AG04449 (cell line): ENCODE data around the gene BBS9.

ENCODE experiments used
- CTCF ChIA-PET: fragments of 350-600 bp; formaldehyde crosslinking; extraction: SDS; loops from one replicate; lab custom pipeline; 2021; ENCODE audit warnings: antibody characterized with exemption; lab: Yijun Ruan, JAX
- POLR2A ChIA-PET: fragments of 400-600, 350-600 bp; formaldehyde crosslinking; extraction: SDS; loops from one replicate; lab custom pipeline; 2020; ENCODE audit warnings: antibody characterized with exemption, inconsistent platforms; lab: Yijun Ruan, JAX
- DNase-seq: peaks from one replicate; pipeline ENCODE4 v3.0.0-alpha.2; 2010; ENCODE audit warnings: low read depth, low spot score
- H3K4me3 ChIP-seq: 2 replicates; pipeline ENCODE4 v1.5.1; 2011; ENCODE audit warnings: low read depth, mild to moderate bottlenecking, control low read depth, low read length
- CTCF ChIP-seq: IDR thresholded peaks from one replicate; pipeline ENCODE4 v1.5.1; 2011; ENCODE audit warnings: mild to moderate bottlenecking, moderate library complexity, low read length, control low read depth, inconsistent platforms; ENCODE audit not compliant: insufficient read depth; ENCODE audit errors: missing control alignments

Gene BBS9

GRCh38 chr7:33276325-33276724, 147.0 kb downstream of the BBS9 start:
- no peak for DNase-seq
- POLR2A ChIA-PET, result no interaction called here
- H3K4me3 ChIP-seq, result no peak overlapping the region
- CTCF ChIA-PET, result interaction anchor here (0.8 kb wide), 1 partner anchor 619 kb away, joined by 3 read pairs; no protein-coding TSS in a partner anchor
- TF ChIP-seq CTCF, result no peak

GRCh38 chr7:33276729-33277128, 147.4 kb downstream of the BBS9 start:
- no peak for DNase-seq
- CTCF ChIA-PET, result interaction anchor here (0.8 kb wide), 1 partner anchor 618 kb away, joined by 3 read pairs; no protein-coding TSS in a partner anchor
- POLR2A ChIA-PET, result no interaction called here
- TF ChIP-seq CTCF, result no peak
- H3K4me3 ChIP-seq, result no peak overlapping the region

GRCh38 chr7:33278095-33278494, 148.7 kb downstream of the BBS9 start:
- no peak for TF ChIP-seq CTCF
- ChIA-PET CTCF (no interaction called here), POLR2A (no interaction called here)
- no peak for DNase-seq
- no peak overlapping the region for H3K4me3 ChIP-seq

- no peak for DNase-seq
- TF ChIP-seq CTCF, result no peak
- CTCF ChIA-PET, result no interaction called here
- no peak overlapping the region for H3K4me3 ChIP-seq
- POLR2A ChIA-PET, result no interaction called here
These were observed 157.1 kb downstream of the BBS9 start for GRCh38 chr7:33286501-33286900.

- H3K4me3 ChIP-seq, result no peak overlapping the region
- ChIA-PET POLR2A (no interaction called here), CTCF (no interaction called here)
- DNase-seq, result no peak
- no peak for TF ChIP-seq CTCF
These were observed 158.4 kb downstream of the BBS9 start for GRCh38 chr7:33287738-33288137.

GRCh38 chr7:33298848-33299247, 169.5 kb downstream of the BBS9 start:
- CTCF ChIA-PET, result no interaction called here
- no peak for DNase-seq
- TF ChIP-seq CTCF, result no peak
- no peak overlapping the region for H3K4me3 ChIP-seq
- POLR2A ChIA-PET, result no interaction called here
